Dermis blood vessel endothelial cell (primary cell): ENCODE results near the gene CTSO. TPM values are rescaled to one million over a fixed set of nuclear protein-coding genes. Genes with fewer than 3 reads are reported as not detected.

Experiments
- DNase-seq: peaks from one replicate; pipeline ENCODE4 v3.0.0; 2010
- total RNA-seq: library from RNA; depleted of rRNA; stranded (reverse); fragments of >200 nt; gene quantifications from 2 replicates; pipeline ENCODE4 v1.2.3, GENCODE V29; 2014

The CTSO gene
- 9.3 and 10.7 TPM in 2 replicates for total RNA-seq

GRCh38 chr4:155953151-155954117 is at the start of gene CTSO:
CTSO (minus strand) TSS chr4:155953866; CDS start chr4:155953847, 19 bp downstream.
- peak; percentile 79 for DNase-seq

DNA sequence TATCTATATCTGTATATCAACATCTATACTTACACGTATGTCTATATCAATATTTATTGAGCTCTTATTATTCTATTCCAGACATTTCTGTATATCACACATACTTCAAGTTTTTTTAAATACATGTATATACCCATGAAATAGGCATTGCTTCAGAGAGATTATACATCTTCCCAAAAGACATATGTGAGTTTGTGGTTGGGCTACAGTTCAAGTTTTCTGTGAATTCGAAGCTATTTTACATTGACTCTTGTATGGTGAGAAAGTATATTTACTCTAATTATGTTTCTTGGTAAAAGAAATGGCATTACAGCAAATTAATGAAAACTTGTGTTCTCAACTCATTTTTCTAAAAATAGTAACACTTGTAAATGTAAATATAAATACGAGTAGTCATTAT is 46.8 kb upstream of the CTSO start:
- DNase-seq, result no peak

- no peak for DNase-seq
These were observed 46.1 kb upstream of the CTSO start for GRCh38 chr4:155999725-156000124.

DNA sequence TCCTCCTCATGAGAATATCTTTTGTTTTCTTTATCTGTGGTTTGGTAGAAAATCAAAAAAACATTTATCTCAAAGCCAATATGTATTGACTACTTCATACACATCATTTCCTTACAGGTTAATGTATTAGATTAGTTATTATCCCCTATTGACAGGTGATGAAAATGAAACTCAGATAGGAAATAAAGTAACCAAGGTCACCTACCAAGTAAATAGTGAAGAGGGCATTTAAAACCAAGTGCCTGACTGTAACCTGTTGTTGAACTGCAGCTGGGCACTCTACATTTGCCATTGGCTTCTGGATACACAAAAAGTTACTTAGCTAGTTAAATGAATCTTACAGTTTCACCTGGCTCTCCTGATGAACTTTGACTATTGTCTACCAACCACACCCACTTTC is 41.4 kb upstream of the CTSO start:
- DNase-seq, result no peak

DNA sequence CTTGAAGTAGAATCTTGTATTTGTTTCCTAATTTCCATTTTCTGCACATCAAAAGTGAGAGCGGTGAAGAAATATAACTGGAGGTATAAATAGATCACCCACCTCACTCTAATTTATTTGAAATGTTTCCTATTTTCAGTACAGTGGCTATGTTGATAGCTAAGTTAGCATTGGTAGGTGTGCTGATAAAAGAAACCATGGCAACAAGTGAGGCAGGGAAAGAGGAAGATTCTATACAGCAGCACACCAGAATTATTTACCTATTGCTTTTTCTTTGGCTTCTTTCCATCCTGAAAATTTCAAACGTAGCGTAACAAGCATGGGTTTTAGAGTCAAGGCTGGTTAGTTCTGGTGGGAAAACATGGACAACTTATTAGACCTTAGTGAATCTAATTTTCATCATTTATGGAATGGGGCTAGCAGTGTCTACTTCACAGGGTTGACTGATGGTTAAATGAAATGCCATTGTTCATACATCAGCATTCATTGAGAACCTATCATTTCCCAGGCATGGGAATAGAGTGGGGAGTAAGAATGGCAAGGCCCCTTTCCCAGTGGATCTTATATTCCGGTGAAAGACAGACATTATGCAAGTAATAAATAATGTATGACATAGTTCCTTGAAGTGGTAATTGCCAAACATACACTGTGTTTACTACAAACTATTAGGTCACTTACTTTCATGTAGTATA is 30.6 kb upstream of the CTSO start:
- DNase-seq, result no peak

DNA sequence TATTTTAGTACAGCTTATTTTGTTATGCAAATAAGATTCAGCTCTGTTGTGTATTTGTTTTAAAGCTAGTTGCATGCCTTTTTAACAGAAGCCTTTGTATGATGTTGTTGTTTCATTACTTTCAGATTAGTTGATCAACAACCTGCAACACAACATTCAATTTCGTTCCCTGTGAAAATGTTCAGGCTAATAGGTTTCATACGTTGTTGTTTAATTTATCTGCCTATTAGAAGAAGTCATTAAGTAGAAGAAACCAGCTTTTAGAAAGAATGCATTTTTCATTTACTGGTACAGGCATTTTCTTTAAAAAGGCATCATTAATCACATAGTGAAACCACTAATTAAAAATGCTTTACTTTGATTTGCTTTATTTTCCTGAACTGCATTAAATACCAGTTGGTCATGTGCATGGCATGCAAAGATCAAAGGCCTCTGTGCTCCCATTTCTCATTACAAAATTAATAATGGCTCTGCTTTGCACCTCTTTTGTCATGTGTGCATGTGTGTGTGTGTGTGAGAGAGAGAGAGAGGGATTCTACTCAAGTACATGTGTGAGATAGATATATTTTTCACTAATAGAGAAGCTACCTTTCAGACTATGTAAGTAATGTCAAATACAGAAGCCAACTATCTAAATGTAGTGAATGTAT is 29.2 kb upstream of the CTSO start:
- no peak for DNase-seq

DNA sequence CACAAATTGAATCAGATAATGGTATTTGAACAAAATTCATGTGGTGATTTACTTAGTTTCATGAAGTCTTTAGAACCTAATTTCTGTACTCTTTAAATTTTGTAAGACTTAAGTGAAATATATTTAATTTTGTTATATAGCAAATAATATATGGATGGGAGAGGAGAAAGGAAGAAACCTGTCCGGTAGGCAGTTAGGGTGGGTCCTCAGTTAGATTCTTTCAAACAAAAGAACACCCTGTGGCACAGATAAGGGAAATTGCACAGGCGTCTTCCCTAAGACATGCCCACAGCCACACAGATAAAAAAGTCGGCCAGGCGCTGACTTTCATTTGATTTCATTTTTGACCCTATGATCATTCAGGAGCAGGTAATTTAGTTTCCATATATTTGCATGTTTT is 25.1 kb upstream of the CTSO start:
- DNase-seq, result no peak

DNA sequence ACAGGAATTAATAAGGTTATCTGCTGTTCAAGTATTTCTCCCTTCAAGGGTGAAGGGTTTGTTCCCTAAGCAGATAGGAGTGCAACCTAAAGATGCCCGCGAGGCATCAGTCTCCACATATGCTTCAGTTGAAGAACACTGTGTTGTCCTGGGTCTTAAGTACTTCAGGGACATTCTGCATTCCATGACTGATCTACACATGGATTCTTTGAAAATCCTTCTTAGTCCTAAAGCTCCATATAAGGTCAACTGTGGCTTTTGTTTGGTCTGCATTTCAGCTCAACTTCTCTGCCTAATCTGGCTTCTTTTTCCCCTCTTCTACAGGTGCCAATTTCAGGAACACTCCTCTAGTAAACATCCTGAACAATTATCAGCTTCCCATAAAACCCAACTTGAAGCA is 21.8 kb upstream of the CTSO start:
- no peak for DNase-seq

- DNase-seq, result no peak
These were observed 21.3 kb upstream of the CTSO start for GRCh38 chr4:155974996-155975395.

DNA sequence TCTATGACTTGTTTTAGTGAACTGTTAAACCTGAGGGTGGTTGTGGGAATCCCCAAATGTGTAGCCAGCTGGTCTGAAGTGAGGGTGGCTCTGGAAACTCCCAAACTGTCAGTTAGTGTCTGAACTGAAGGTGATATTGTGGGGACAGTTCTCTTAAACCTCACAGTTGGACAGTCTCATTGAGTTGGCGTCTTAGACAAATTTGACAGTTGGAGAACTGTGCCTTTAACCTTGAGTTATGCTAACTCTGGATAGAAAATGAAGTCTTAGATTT is 20.7 kb upstream of the CTSO start:
- no peak for DNase-seq

- no peak for DNase-seq
These were observed 20.2 kb upstream of the CTSO start for GRCh38 chr4:155973639-155974475.

DNA sequence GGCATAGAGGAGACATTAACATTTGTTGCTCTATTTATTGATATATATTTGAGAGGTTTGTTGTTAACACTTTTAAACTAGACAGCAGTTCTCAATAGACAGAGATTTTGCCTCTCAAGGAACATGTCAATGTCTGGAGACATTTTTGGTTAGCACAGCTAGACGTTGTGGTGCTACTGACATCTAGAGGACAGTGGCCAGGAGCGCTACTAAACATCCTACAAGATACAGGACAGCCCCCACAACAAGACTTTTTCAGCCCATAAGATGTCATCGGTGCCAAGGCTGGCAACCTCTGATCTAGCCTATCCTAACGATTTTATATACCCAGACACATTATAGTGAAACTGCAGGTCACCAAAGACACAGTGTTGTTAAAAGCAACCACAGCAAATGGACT is 18.4 kb upstream of the CTSO start:
- DNase-seq, result no peak

DNA sequence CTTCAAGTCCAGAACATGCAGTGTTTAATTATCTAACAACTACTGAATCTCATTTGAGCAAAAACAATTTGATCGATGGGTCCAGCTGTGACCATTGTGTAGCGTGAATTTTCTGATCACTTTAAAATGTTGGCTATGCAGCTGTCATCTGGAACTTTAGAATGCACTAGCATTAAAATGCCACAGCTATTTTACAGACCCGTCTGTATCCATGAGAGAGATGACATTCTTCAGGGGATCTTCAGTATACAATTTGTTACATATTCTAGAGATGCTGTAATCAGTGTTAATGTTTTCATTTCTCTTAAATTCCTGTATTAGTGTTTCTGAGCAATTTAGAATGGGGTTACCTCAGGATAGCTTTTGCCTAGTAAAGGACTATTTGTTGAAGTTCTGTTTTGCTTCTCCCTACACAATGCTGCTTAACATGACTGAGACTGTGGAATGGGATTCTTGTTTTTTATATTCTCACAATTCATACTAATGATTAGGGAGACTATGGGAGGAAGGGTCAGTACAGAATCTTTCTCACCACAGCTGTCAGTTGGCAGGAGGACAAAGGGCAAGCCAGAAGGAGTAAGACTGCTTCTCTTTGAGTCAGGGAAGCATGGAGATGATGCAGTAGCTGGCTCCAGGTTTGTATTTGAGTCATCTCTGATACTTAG is 13.2 kb upstream of the CTSO start:
- DNase-seq, result no peak

DNA sequence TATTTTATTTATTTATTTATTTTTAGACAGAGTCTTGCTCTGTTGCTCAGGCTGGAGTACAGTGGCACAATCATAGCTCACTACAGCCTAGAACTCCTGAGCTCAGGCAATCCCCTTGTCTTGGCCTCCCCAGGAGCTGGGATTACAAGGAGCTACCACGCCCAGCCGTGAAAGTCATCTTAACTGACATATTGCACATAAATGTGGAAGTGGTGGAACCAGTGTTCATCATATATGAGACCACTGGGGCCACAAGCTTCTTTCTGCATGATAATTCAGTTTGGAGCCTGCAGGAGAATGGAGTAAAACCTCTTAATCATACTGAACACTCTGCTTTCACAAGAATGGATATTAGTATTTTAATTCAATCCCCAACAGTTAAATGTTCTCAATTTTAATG is 12.5 kb upstream of the CTSO start:
- no peak for DNase-seq

DNA sequence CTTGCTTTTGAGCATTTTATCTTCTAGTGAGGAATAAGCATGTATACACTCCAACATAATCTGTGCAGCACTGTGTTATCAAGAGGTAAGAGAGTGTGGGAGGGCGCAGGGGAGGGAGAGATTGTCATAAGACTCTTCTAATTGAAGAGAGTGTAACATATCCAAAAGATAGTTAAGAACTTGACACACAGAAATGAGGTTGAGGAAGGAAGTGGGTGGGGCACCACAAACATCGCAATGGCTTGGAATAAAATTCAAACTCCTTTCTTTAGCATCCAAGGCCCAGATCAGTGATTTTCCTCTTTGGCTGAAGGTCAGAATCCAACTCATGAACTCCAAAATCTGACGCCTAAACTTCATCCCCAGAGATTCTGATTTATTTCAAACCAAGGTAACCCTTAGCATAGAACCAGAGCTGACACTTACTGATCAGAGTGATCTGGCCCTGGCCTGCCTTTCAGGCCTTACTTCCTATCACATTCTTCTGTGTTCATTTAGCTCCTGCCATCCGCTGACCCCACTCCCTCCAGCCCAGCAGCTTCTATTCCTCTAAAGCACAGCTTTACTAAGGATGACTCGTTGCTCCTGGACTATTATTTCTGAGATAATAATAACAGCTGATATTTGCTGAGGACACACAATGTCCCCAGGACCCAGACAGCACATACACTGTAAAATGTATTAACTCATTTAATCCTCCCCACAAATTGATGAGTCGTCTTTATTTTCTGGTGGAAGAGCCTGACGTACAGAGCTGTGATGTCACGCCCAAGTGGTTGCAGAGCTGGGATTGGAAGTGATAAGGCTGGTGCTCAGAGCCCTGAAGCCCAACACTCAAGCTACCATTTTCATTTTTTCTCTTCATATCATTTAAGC is 10.6 kb upstream of the CTSO start:
- DNase-seq, result no peak

DNA sequence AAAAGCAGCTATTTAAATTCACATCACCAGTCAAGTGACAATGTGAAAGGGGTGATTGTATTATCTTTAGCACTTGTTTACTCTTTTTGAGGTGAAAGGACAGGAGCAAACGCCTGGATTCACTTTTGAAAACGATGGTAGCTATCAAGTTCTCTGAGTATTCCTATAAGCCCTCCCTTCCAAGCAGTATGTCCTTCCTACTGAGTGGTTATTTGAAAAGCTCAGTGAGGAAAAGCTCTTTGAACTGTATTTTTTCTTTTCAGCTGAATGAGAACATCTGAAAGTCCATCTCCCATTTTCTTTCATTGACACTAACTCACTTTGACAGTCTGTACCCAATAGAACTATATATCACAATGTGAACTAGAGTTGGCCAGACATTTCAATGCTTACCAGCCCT is 9.1 kb upstream of the CTSO start:
- no peak for DNase-seq

- DNase-seq, result no peak
These were observed 7.9 kb upstream of the CTSO start for GRCh38 chr4:155961575-155961974.

DNA sequence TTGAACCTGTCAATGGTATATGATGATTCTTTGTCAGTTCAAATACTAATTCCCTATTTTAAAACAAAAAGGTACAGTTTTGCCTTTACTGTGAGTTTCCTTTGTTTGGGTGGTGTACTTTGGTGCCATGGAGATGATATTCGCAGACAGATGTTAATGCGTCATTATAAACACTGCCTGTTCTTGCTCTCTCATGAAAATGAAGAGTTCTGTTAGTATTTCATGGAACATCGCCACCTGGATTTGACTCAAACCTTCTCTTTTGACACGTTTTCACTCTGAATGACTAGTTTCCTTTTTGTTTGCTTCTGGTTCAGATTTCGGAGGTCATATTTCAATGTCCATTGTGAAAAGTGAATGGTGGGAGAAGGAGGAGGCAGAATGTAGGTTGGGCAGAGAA is 6.9 kb upstream of the CTSO start:
- DNase-seq, result no peak

DNA sequence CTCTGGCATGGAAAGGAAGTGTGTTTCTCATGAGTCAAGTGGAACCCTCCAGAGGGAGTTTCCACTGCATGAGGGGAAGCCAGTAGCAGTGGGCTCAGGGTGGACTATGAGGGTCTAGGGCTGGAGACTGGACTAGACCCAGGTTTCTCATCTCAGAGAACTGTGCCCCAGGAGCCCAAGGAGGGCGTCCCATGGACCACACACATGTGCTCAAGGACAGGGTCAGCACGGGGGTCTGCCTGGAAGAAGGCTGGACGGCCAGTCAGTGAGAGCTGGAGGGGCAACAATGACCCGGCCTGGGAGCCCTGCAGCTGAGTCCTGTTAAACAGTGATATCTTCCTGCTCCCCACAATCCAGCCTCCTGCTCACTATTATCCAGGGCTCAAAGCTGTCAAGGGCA is 5.8 kb upstream of the CTSO start:
- no peak for DNase-seq

GRCh38 chr4:155956461-155956860 is 2.8 kb upstream of the CTSO start:
- no peak for DNase-seq

GRCh38 chr4:155954939-155955338 is 1.3 kb upstream of the CTSO start:
- DNase-seq, result no peak
